ENCODE measurements around the gene PBXIP1. TPM values are rescaled to one million over a fixed set of nuclear protein-coding genes. Genes with fewer than 3 reads are reported as not detected.

PBXIP1 gene
- total RNA-seq, 1 donor from 2014 or later, result 23.7 TPM

GRCh38 chr1:154938604-154939399, 17.1 kb downstream of the PBXIP1 start:
- Histone ChIP-seq H3K36me3 (ENCODE audit: control insufficient read depth, insufficient read depth, low read length) (no peaks in the 10 kb centered on the region), H3K27me3 (ENCODE audit: control insufficient read depth, insufficient read depth, low read length) (no peaks in the 10 kb centered on the region), H3K4me3 (ENCODE audit: low read depth, low read length) (no peak overlapping the region)
- FAIRE-seq (no peak), DNase-seq (ENCODE audit: low read depth) (peak; percentile 48)
- TF ChIP-seq CTCF (IDR thresholded peaks at IDR 0.05; ENCODE audit: insufficient read depth, low read length, severe bottlenecking), result no peak

- TF ChIP-seq CTCF (IDR thresholded peaks at IDR 0.05; ENCODE audit: insufficient read depth, low read length, severe bottlenecking), result no peak
- H3K36me3 ChIP-seq (ENCODE audit: control insufficient read depth, insufficient read depth, low read length), result no peaks in the 10 kb centered on the region
- DNase-seq (ENCODE audit: low read depth), result peak; percentile 64
- no peak for FAIRE-seq
- H3K4me3 ChIP-seq (ENCODE audit: low read depth, low read length), result peak overlapping the region; percentile 67
- H3K27me3 ChIP-seq (ENCODE audit: control insufficient read depth, insufficient read depth, low read length), result no peaks in the 10 kb centered on the region
These were observed 17.9 kb downstream of the PBXIP1 start for GRCh38 chr1:154937988-154938386.

- Histone ChIP-seq H3K4me3 (ENCODE audit: low read depth, low read length) (peak overlapping the region; percentile 67), H3K36me3 (ENCODE audit: control insufficient read depth, insufficient read depth, low read length) (no peaks in the 10 kb centered on the region), H3K27me3 (ENCODE audit: control insufficient read depth, insufficient read depth, low read length) (no peaks in the 10 kb centered on the region)
- TF ChIP-seq CTCF (IDR thresholded peaks at IDR 0.05; ENCODE audit: insufficient read depth, low read length, severe bottlenecking), result no peak
- FAIRE-seq, result no peak
- DNase-seq (ENCODE audit: low read depth), result peak; percentile 94
These were observed 18.6 kb downstream of the PBXIP1 start for GRCh38 chr1:154937085-154937987.

GRCh38 chr1:154936555-154937084, 19.3 kb downstream of the PBXIP1 start, which contains the start of gene PMVK:
Gene PMVK, minus strand, starts transcription at chr1:154936719. Its CDS starts 34 bp downstream, at chr1:154936685.
- TF ChIP-seq CTCF (IDR thresholded peaks at IDR 0.05; ENCODE audit: insufficient read depth, low read length, severe bottlenecking), result peak; percentile 60
- Histone ChIP-seq H3K36me3 (ENCODE audit: control insufficient read depth, insufficient read depth, low read length) (no peaks in the 10 kb centered on the region), H3K4me3 (ENCODE audit: low read depth, low read length) (peak within 1 kb of the TSS; percentile 67), H3K27me3 (ENCODE audit: control insufficient read depth, insufficient read depth, low read length) (no peaks in the 10 kb centered on the region)
- DNase-seq (ENCODE audit: low read depth), result peak; percentile 84
- FAIRE-seq, result no peak

- TF ChIP-seq CTCF (IDR thresholded peaks at IDR 0.05; ENCODE audit: insufficient read depth, low read length, severe bottlenecking), result no peak
- Histone ChIP-seq H3K36me3 (ENCODE audit: control insufficient read depth, insufficient read depth, low read length) (peaks cover 2% of the 10 kb centered on the region), H3K27me3 (ENCODE audit: control insufficient read depth, insufficient read depth, low read length) (no peaks in the 10 kb centered on the region), H3K4me3 (ENCODE audit: low read depth, low read length) (peak overlapping the region; percentile 67)
- no peak for FAIRE-seq
- DNase-seq (ENCODE audit: low read depth), result no peak
These were observed 19.9 kb downstream of the PBXIP1 start for GRCh38 chr1:154935749-154936554.
